Ectodermal cell (in vitro differentiated cells): ENCODE measurements around the gene CHSY1.

ENCODE experiments used
- H3K27ac ChIP-seq: 2 replicates; pipeline ENCODE4 v1.7.0; 2013; ENCODE audit warnings: mild to moderate bottlenecking, low read depth, low read length; ENCODE audit not compliant: insufficient read depth, poor library complexity, severe bottlenecking
- H3K27me3 ChIP-seq: 2 replicates; pipeline ENCODE4 v1.7.0; 2013; ENCODE audit warnings: mild to moderate bottlenecking, low read length; ENCODE audit not compliant: insufficient read depth, control insufficient read depth, poor library complexity, severe bottlenecking
- H3K36me3 ChIP-seq: one replicate; pipeline ENCODE4 v1.7.0; 2013; ENCODE audit warnings: low read length; ENCODE audit not compliant: control insufficient read depth, insufficient read depth
- H3K4me1 ChIP-seq: one replicate; pipeline ENCODE4 v1.7.0; 2013; ENCODE audit warnings: low read length; ENCODE audit not compliant: control insufficient read depth, insufficient read depth
- H3K4me3 ChIP-seq: 2 replicates; pipeline ENCODE4 v1.7.0; 2013; ENCODE audit warnings: low read depth, low read length, control low read depth; ENCODE audit not compliant: insufficient read depth
- H3K9me3 ChIP-seq: 2 replicates; pipeline ENCODE4 v1.7.0; 2013; ENCODE audit warnings: mild to moderate bottlenecking, low read length, moderate library complexity; ENCODE audit not compliant: control insufficient read depth
- WGBS, 2 experiments: methylation state at CpG; one replicate each; pipeline ENCODE4 v1.1.7; 2013; ENCODE audit warnings: missing lambda C conversion rate in 2 of 2; 5-methylcytosine and 5-hydroxymethylcytosine counted together

Gene CHSY1

GRCh38 chr15:101180620-101181307, 71.1 kb downstream of the CHSY1 start:
- H3K27ac ChIP-seq = no peak overlapping the region
- H3K36me3 ChIP-seq = peaks cover 27% of the 10 kb centered on the region
- no peaks in the 10 kb centered on the region for H3K9me3 ChIP-seq
- 93 to 94% methylated on average over 13 of the region's 13 CpGs for WGBS, 2 experiments
- no peaks in the 10 kb centered on the region for H3K4me1 ChIP-seq
- H3K27me3 ChIP-seq = no peaks in the 10 kb centered on the region
- no peak overlapping the region for H3K4me3 ChIP-seq

- Histone ChIP-seq H3K27me3 (no peaks in the 10 kb centered on the region), H3K9me3 (no peaks in the 10 kb centered on the region), H3K4me1 (no peaks in the 10 kb centered on the region), H3K36me3 (peaks cover 27% of the 10 kb centered on the region), H3K4me3 (no peak overlapping the region), H3K27ac (no peak overlapping the region)
- 87 to 88% methylated on average over 21 of the region's 21 CpGs for WGBS, 2 experiments
Observed at GRCh38 chr15:101179341-101180153, 72.3 kb downstream of the CHSY1 start.

GRCh38 chr15:101178931-101179330, 72.9 kb downstream of the CHSY1 start:
- H3K4me1 ChIP-seq = peaks cover under 1% of the 10 kb centered on the region
- no peaks in the 10 kb centered on the region for H3K27me3 ChIP-seq
- H3K36me3 ChIP-seq = peaks cover 27% of the 10 kb centered on the region
- 92 to 97% methylated on average over 4 of the region's 4 CpGs for WGBS, 2 experiments
- H3K27ac ChIP-seq = no peak overlapping the region
- H3K9me3 ChIP-seq = no peaks in the 10 kb centered on the region
- H3K4me3 ChIP-seq = no peak overlapping the region

- no peak overlapping the region for H3K4me3 ChIP-seq
- 95 to 98% methylated on average over 18 of the region's 18 CpGs for WGBS, 2 experiments
- H3K9me3 ChIP-seq = no peaks in the 10 kb centered on the region
- H3K27me3 ChIP-seq = no peaks in the 10 kb centered on the region
- peaks cover 5% of the 10 kb centered on the region for H3K4me1 ChIP-seq
- peaks cover 26% of the 10 kb centered on the region for H3K36me3 ChIP-seq
- H3K27ac ChIP-seq = no peak overlapping the region
Observed at GRCh38 chr15:101178479-101178878, 73.4 kb downstream of the CHSY1 start.

- Histone ChIP-seq H3K27ac (no peak overlapping the region), H3K27me3 (no peaks in the 10 kb centered on the region), H3K4me1 (peaks cover 11% of the 10 kb centered on the region), H3K4me3 (no peak overlapping the region), H3K9me3 (no peaks in the 10 kb centered on the region), H3K36me3 (peaks cover 23% of the 10 kb centered on the region)
- 96% methylated on average over 14 of the region's 14 CpGs for WGBS, 2 experiments
Observed at GRCh38 chr15:101177866-101178265, 74.0 kb downstream of the CHSY1 start.

GRCh38 chr15:101176625-101177024, 75.2 kb downstream of the CHSY1 start:
- peaks cover 23% of the 10 kb centered on the region for H3K36me3 ChIP-seq
- WGBS, 2 experiments = 82 to 86% methylated on average over 5 of the region's 5 CpGs
- H3K4me3 ChIP-seq = no peak overlapping the region
- H3K4me1 ChIP-seq = peaks cover 17% of the 10 kb centered on the region
- H3K27ac ChIP-seq = no peak overlapping the region
- H3K27me3 ChIP-seq = no peaks in the 10 kb centered on the region
- H3K9me3 ChIP-seq = no peaks in the 10 kb centered on the region

GRCh38 chr15:101175401-101175800, 76.4 kb downstream of the CHSY1 start:
- Histone ChIP-seq H3K4me1 (peaks cover 17% of the 10 kb centered on the region), H3K27ac (no peak overlapping the region), H3K36me3 (peaks cover 23% of the 10 kb centered on the region), H3K9me3 (no peaks in the 10 kb centered on the region), H3K4me3 (no peak overlapping the region), H3K27me3 (no peaks in the 10 kb centered on the region)
- WGBS, 2 experiments = 91% methylated on average over 12 of the region's 12 CpGs

GRCh38 chr15:101174152-101174920, 77.5 kb downstream of the CHSY1 start:
- Histone ChIP-seq H3K4me1 (peaks cover 17% of the 10 kb centered on the region), H3K27me3 (no peaks in the 10 kb centered on the region), H3K9me3 (no peaks in the 10 kb centered on the region), H3K4me3 (no peak overlapping the region), H3K36me3 (peaks cover 23% of the 10 kb centered on the region), H3K27ac (no peak overlapping the region)
- 96% methylated on average over 29 of the region's 29 CpGs for WGBS, 2 experiments

GRCh38 chr15:101173233-101174119, 78.4 kb downstream of the CHSY1 start:
- no peak overlapping the region for H3K4me3 ChIP-seq

More at GRCh38 chr15:101173233-101174119, 78.4 kb downstream of the CHSY1 start:
- H3K4me1 ChIP-seq = peaks cover 17% of the 10 kb centered on the region
- WGBS, 2 experiments = 88 to 89% methylated on average over 14 of the region's 14 CpGs
- no peaks in the 10 kb centered on the region for H3K27me3 ChIP-seq
- no peaks in the 10 kb centered on the region for H3K9me3 ChIP-seq
- no peak overlapping the region for H3K27ac ChIP-seq
- H3K36me3 ChIP-seq = peaks cover 19% of the 10 kb centered on the region
